PC-9 (cell line): ENCODE data around the gene MBP. TPM values are rescaled to one million over a fixed set of nuclear protein-coding genes. Genes with fewer than 3 reads are reported as not detected.

Experiments used
- BruUV-seq: library from RNA; stranded (reverse); fragments of 400-500 nt; replicated peaks from 2 replicates; lab custom pipeline; 2021; lab: Mats Ljungman, UMichigan
- CTCF ChIA-PET: fragments of 300-600 bp; sonication (Branson Sonifier 250); formaldehyde crosslinking; loops from one replicate; lab custom pipeline; 2022; ENCODE audit warnings: antibody characterized with exemption; lab: Charles Lee
- POLR2A ChIA-PET: fragments of 300-600 bp; sonication (Branson Sonifier 250); formaldehyde crosslinking; loops from one replicate; lab custom pipeline; 2022; ENCODE audit warnings: antibody characterized with exemption; ENCODE audit not compliant: unreplicated experiment; lab: Charles Lee
- DNase-seq, 2 experiments: peaks; one replicate each; pipeline versions ENCODE4 v3.0.0 to v3.0.0-alpha.2; 2015 to 2022; ENCODE audit warnings: mixed read lengths in 1 of 2
- H2AFZ ChIP-seq: fragments of 200-600 bp; sonication (generic); 2 replicates; pipeline ENCODE4 v1.8.1; 2017; ENCODE audit warnings: antibody characterized with exemption
- H3F3A ChIP-seq: fragments of 200-600 bp; sonication (generic); 2 replicates; pipeline ENCODE4 v1.8.1; 2017; ENCODE audit warnings: antibody characterized with exemption, mild to moderate bottlenecking, low read depth; ENCODE audit not compliant: insufficient read depth
- H3K27ac ChIP-seq: fragments of 200-600 bp; sonication (generic); 2 replicates; pipeline ENCODE4 v1.6.1; 2016; ENCODE audit warnings: mixed run types
- H3K27me3 ChIP-seq: fragments of 200-600 bp; sonication (generic); 2 replicates; pipeline ENCODE4 v1.6.1; 2016; ENCODE audit warnings: low read depth, mixed run types; ENCODE audit not compliant: insufficient read depth
- H3K36me3 ChIP-seq: fragments of 200-600 bp; sonication (generic); 2 replicates; pipeline ENCODE4 v1.6.1; 2016; ENCODE audit warnings: low read depth, mixed run types
- H3K4me1 ChIP-seq: fragments of 200-600 bp; sonication (generic); replicated peaks from 2 replicates; pipeline ENCODE4 v1.6.1; 2016; ENCODE audit warnings: mixed run types; ENCODE audit not compliant: insufficient read depth
- H3K4me2 ChIP-seq: fragments of 200-600 bp; sonication (generic); 2 replicates; pipeline ENCODE4 v1.6.1; 2017; ENCODE audit warnings: mixed run types
- H3K4me3 ChIP-seq: fragments of 200-600 bp; sonication (generic); 2 replicates; pipeline ENCODE4 v1.6.1; 2016; ENCODE audit warnings: mixed run types
- H3K79me2 ChIP-seq: fragments of 200-600 bp; sonication (generic); 2 replicates; pipeline ENCODE4 v1.6.1; 2017; ENCODE audit warnings: low read depth, mixed run types
- H3K9me2 ChIP-seq: fragments of 200-600 bp; sonication (generic); 2 replicates; pipeline ENCODE4 v1.8.1; 2017; ENCODE audit warnings: mild to moderate bottlenecking; ENCODE audit not compliant: insufficient read depth
- H3K9me3 ChIP-seq: fragments of 200-600 bp; sonication (generic); 2 replicates; pipeline ENCODE4 v1.8.1; 2016; ENCODE audit warnings: low read depth; ENCODE audit not compliant: insufficient read depth
- H4K20me1 ChIP-seq: fragments of 200-600 bp; sonication (generic); 2 replicates; pipeline ENCODE4 v1.8.1; 2017; ENCODE audit not compliant: insufficient read depth
- EZH2 ChIP-seq: fragments of 200-600 bp; sonication (generic); IDR thresholded peaks from 2 replicates; pipeline ENCODE4 v1.8.0; 2017; ENCODE audit warnings: antibody characterized with exemption, low read depth
- intact Hi-C: fragments of 100-400 bp; cut with micrococcal nuclease; formaldehyde crosslinking; loops from one replicate; pipeline ENCODE4 v1.10.0; 2022; ENCODE audit not compliant: unreplicated experiment
- total RNA-seq: library from RNA; stranded (reverse); gene quantifications from 2 replicates; pipeline ENCODE4 v1.2.3, GENCODE V29; 2021
- TF ChIP-seq, protein P1 (sequence below): fragments of 200-600 bp; sonication (generic); conservative IDR thresholded peaks from 2 replicates; pipeline ENCODE4 v1.6.1; 2017; ENCODE audit warnings: mixed run types, antibody characterized with exemption, mild to moderate bottlenecking, moderate library complexity

MBP gene
- total RNA-seq, 1 experiment from 2014 or later: 37.9 TPM

- no TSS peak for BruUV-seq
- H2AFZ ChIP-seq: no peak overlapping the region
- TF ChIP-seq EZH2: no peak
- TF ChIP-seq, protein P1, sequence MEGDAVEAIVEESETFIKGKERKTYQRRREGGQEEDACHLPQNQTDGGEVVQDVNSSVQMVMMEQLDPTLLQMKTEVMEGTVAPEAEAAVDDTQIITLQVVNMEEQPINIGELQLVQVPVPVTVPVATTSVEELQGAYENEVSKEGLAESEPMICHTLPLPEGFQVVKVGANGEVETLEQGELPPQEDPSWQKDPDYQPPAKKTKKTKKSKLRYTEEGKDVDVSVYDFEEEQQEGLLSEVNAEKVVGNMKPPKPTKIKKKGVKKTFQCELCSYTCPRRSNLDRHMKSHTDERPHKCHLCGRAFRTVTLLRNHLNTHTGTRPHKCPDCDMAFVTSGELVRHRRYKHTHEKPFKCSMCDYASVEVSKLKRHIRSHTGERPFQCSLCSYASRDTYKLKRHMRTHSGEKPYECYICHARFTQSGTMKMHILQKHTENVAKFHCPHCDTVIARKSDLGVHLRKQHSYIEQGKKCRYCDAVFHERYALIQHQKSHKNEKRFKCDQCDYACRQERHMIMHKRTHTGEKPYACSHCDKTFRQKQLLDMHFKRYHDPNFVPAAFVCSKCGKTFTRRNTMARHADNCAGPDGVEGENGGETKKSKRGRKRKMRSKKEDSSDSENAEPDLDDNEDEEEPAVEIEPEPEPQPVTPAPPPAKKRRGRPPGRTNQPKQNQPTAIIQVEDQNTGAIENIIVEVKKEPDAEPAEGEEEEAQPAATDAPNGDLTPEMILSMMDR: no peak
- H3K27ac ChIP-seq: no peak overlapping the region
- POLR2A ChIA-PET: interaction anchor here (0.7 kb wide), 1 partner anchor 103 kb away, joined by 3 read pairs; no protein-coding TSS in a partner anchor
- H3K9me3 ChIP-seq: no peaks in the 10 kb centered on the region
- CTCF ChIA-PET: no interaction called here
- no peaks in the 10 kb centered on the region for H3K9me2 ChIP-seq
- no peaks in the 10 kb centered on the region for H4K20me1 ChIP-seq
- intact Hi-C loops: no loop called here
- H3K79me2 ChIP-seq: no peaks in the 10 kb centered on the region
- H3K4me3 ChIP-seq: no peak overlapping the region
- H3F3A ChIP-seq: no peaks in the 10 kb centered on the region
- H3K27me3 ChIP-seq: no peaks in the 10 kb centered on the region
- DNase-seq: no peak
- no peaks in the 10 kb centered on the region for H3K4me1 ChIP-seq
- H3K4me2 ChIP-seq: no peak overlapping the region
- H3K36me3 ChIP-seq: no peaks in the 10 kb centered on the region
These were observed 158.2 kb downstream of the MBP start for GRCh38 chr18:76974386-76974785.

GRCh38 chr18:76973520-76974266, 158.9 kb downstream of the MBP start:
- no peaks in the 10 kb centered on the region for H4K20me1 ChIP-seq
- no peaks in the 10 kb centered on the region for H3F3A ChIP-seq
- ChIA-PET POLR2A (interaction anchor here (0.7 kb wide), 1 partner anchor 104 kb away, joined by 3 read pairs; no protein-coding TSS in a partner anchor), CTCF (no interaction called here)
- H2AFZ ChIP-seq: no peak overlapping the region
- H3K27me3 ChIP-seq: no peaks in the 10 kb centered on the region
- no peak overlapping the region for H3K27ac ChIP-seq
- H3K36me3 ChIP-seq: no peaks in the 10 kb centered on the region
- no peak overlapping the region for H3K4me3 ChIP-seq
- no peak for DNase-seq
- no peaks in the 10 kb centered on the region for H3K9me2 ChIP-seq
- BruUV-seq: no TSS peak
- H3K4me2 ChIP-seq: no peak overlapping the region
- no peak for TF ChIP-seq EZH2
- TF ChIP-seq, protein P1: no peak
- intact Hi-C loops: no loop called here
- no peaks in the 10 kb centered on the region for H3K79me2 ChIP-seq
- no peaks in the 10 kb centered on the region for H3K4me1 ChIP-seq
- no peaks in the 10 kb centered on the region for H3K9me3 ChIP-seq

- Histone ChIP-seq H4K20me1 (no peaks in the 10 kb centered on the region), H3K79me2 (no peaks in the 10 kb centered on the region), H3K27me3 (no peaks in the 10 kb centered on the region), H3F3A (no peaks in the 10 kb centered on the region), H3K9me3 (no peaks in the 10 kb centered on the region), H3K4me3 (no peak overlapping the region), H3K4me2 (no peak overlapping the region), H3K27ac (no peak overlapping the region), H3K36me3 (no peaks in the 10 kb centered on the region), H3K9me2 (no peaks in the 10 kb centered on the region), H2AFZ (no peak overlapping the region), H3K4me1 (no peaks in the 10 kb centered on the region)
- DNase-seq: no peak
- no TSS peak for BruUV-seq
- no peak for TF ChIP-seq EZH2
- TF ChIP-seq, protein P1: no peak
- intact Hi-C loops: no loop called here
- CTCF ChIA-PET: no interaction called here
- POLR2A ChIA-PET: no interaction called here
These were observed 159.6 kb downstream of the MBP start for GRCh38 chr18:76972846-76973519.
